H54 (cell line): ENCODE data around the gene ADAM15.

ENCODE experiments used
- DNase-seq: peaks from one replicate; pipeline ENCODE4 v3.0.0; 2011; ENCODE audit warnings: low spot score, mixed read lengths; ENCODE audit not compliant: insufficient read length
- FAIRE-seq: peaks from 3 replicates; lab custom pipeline; 2011; peaks lifted over from hg19 to GRCh38; lab: Jason Lieb, UNC
- POLR2A ChIP-seq: IDR thresholded peaks from 2 replicates; pipeline ENCODE4 v1.6.1; 2011; ENCODE audit warnings: low read depth, mild to moderate bottlenecking, low read length

Gene ADAM15

GRCh38 chr1:155057104-155057503, 6.0 kb downstream of the ADAM15 start:
- no peak for TF ChIP-seq POLR2A
- DNase-seq (no peak), FAIRE-seq (no peak)

GRCh38 chr1:155057788-155058211, 6.7 kb downstream of the ADAM15 start:
- no peak for DNase-seq
- FAIRE-seq: no peak
- no peak for TF ChIP-seq POLR2A

GRCh38 chr1:155060736-155061135, 9.6 kb downstream of the ADAM15 start:
- no peak for FAIRE-seq
- TF ChIP-seq POLR2A: no peak
- no peak for DNase-seq

- DNase-seq (peak; percentile 93), FAIRE-seq (peak; percentile 55)
Measured at GRCh38 chr1:155061381-155062150, 10.4 kb downstream of the ADAM15 start.

GRCh38 chr1:155062151-155062686, 11.1 kb downstream of the ADAM15 start:
- DNase-seq (no peak), FAIRE-seq (no peak)
- no peak for TF ChIP-seq POLR2A

More at GRCh38 chr1:155061381-155062150, 10.4 kb downstream of the ADAM15 start:
- TF ChIP-seq POLR2A: no peak

GRCh38 chr1:155062702-155063411, 11.7 kb downstream of the ADAM15 start:
- FAIRE-seq (no peak), DNase-seq (no peak)
- no peak for TF ChIP-seq POLR2A

GRCh38 chr1:155063550-155064110, 12.5 kb downstream of the ADAM15 start, which contains the start of gene EFNA4:
Gene EFNA4, plus strand, starts transcription at chr1:155063740. Its CDS starts 84 bp downstream, at chr1:155063824.
- peak; percentile 79 for TF ChIP-seq POLR2A
- FAIRE-seq: no peak
- DNase-seq: peak; percentile 87

- no peak for TF ChIP-seq POLR2A
- no peak for DNase-seq
- FAIRE-seq: no peak
Measured at GRCh38 chr1:155064111-155064831, 13.2 kb downstream of the ADAM15 start.

GRCh38 chr1:155064832-155065429, 13.8 kb downstream of the ADAM15 start:
- TF ChIP-seq POLR2A: no peak
- DNase-seq (no peak), FAIRE-seq (no peak)

- DNase-seq: no peak
- no peak for FAIRE-seq
- TF ChIP-seq POLR2A: no peak
Measured at GRCh38 chr1:155066777-155067176, 15.7 kb downstream of the ADAM15 start.

- no peak for DNase-seq
- TF ChIP-seq POLR2A: no peak
Measured at GRCh38 chr1:155068599-155068998, 17.5 kb downstream of the ADAM15 start.

GRCh38 chr1:155069551-155070157, 18.5 kb downstream of the ADAM15 start:
- FAIRE-seq (no peak), DNase-seq (no peak)
- TF ChIP-seq POLR2A: no peak

More at GRCh38 chr1:155068599-155068998, 17.5 kb downstream of the ADAM15 start:
- FAIRE-seq: no peak
